HG02943 (cell line): ENCODE results near the gene DAB2.

Experiments used
- ATAC-seq: cut with Tn5 transposase; IDR thresholded peaks from one replicate; pipeline ENCODE4 v1.9.1; 2021; ENCODE audit warnings: mild to moderate bottlenecking, low read depth, moderate library complexity; ENCODE audit not compliant: unreplicated experiment

Gene DAB2

DNA sequence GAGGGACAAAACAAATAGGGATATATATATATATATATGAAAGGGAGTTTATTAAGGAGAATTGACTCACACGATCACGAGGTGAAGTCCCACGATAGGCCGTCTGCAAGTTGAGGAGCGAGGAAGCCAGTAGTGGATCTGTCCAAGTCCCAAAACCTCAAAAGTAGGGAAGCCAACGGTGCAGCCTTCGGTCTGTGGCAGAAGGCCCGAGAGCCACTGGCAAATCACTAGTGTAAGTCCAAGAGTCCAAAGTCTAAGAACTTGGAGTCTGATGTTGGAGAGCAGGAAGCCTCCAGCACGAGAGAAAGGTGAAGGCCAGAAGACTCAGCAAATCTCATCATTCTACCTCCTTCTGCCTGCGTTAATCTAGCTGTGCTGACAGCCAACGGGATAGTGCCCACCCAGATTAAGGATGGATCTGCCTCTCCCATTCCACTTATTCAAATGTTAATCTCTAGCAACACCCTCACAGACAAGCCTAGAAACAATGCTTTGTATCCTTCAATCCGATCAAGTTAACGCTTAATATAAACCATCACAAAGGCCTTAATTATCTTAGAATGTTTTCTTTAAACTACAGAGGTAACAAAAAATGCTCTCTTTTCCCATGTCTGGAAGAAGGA, 23.8 kb upstream of the DAB2 start:
- no peak for ATAC-seq

DNA sequence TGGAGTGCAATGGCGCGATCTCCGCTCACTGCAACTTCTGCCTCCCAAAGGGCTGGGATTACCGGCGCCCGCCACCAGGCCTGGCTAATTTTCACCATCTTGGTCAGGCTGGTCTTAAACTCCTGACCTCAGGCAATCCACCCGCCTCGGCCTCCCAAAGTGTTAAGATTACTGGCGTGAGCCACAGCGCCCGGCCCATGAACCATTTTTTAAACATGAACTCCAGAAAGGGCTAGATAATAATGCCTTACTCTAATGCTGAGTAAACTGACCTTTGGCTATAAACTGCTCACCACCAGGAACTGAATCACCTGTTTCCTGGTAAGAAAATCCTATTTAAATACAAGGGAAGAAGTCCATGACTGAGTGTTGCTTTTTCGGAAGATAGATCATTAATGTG, 23.2 kb upstream of the DAB2 start:
- ATAC-seq = no peak

DNA sequence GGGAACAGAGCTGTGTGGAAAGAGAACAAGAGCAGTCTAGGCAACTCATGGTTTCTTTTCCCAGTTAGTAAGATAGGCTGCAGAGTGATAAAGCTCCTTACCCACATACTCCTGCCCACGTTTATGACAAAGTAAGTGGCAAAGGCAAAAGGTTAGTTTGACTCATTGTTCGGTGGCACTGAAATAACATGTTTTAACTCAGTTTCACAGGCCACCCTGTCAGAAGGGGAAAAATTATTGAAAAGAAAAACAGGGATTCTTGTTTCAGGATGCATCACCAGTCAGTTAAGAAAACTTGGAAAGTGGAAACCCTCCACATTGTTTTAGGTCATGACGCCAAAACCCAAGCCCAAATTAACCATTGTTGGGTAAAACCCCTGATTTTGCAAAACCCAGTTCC, 22.3 kb upstream of the DAB2 start:
- ATAC-seq = no peak

DNA sequence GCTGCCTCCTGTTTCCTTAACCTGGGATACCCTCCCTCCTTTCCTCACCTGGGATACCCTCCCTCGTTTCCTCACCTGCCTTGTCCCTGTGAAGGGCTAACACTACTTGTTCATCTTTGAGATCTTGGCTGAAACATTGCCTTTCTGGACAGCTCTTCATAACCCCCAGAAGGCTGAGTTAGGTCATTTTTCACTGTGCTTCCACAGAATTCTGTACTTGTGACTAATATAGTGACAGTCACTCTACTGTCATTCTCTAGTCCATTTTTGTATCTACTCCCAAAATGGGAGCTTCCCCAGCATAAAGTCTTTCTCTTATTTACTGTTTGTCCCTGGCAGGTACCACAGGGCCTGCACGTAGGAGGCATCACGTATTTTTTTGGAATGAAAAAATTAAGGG, 21.5 kb upstream of the DAB2 start:
- no peak for ATAC-seq

DNA sequence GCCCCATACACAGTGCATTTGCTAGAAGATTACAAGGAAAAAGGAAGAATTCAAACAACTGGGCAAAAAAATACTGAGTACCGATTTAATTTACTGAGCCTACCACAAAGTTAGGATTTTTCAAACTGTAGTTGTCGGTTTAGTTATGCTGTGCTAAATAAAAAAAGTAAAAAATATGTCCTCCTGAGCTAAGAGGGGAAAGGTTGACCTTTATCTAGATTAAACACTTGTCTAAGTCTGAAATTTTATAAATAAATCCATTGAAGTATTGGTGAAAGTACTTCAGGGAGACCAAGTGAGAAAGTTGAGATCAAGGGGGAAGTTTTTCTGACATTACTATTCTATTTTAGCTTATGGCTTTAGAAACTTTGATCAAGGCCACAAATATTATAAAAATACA, 19.1 kb upstream of the DAB2 start:
- ATAC-seq = no peak

DNA sequence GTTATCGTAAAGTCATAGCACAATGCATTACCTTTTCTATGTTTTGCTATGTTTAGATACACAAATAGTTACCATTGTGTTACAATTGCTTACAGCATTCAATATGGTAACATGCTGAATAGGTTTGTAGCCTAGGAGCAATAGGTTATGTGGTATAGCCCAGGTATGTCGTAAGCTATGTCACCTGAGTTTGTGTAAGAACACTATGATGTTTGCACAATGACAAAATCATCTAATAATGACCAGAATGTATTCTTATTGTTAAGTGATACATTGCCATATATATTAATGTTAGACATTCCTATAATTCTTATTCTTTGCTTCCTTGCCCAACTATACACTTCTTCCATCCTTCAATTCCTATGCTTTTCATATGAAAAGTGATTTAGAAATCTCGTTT, 18.2 kb upstream of the DAB2 start:
- ATAC-seq = no peak

DNA sequence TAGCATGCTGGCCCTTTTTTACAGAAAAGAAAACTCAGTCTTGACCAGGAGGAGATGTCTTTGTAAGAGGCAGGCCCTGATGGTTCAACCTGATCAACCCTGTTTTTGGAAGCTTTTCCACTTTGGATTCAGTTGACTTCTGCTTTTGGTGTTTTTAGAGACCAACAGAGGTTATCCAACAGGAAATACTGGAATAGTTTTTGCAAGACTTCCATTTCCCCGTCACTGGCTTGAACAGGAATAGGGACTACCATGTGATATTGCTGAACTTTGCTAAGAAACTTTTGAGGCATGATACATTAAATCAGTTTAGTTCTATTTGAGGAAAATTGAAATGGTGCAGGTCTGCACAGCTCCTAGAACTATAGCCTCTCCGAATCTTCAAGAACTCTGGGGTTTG, 17.1 kb upstream of the DAB2 start:
- ATAC-seq = no peak

DNA sequence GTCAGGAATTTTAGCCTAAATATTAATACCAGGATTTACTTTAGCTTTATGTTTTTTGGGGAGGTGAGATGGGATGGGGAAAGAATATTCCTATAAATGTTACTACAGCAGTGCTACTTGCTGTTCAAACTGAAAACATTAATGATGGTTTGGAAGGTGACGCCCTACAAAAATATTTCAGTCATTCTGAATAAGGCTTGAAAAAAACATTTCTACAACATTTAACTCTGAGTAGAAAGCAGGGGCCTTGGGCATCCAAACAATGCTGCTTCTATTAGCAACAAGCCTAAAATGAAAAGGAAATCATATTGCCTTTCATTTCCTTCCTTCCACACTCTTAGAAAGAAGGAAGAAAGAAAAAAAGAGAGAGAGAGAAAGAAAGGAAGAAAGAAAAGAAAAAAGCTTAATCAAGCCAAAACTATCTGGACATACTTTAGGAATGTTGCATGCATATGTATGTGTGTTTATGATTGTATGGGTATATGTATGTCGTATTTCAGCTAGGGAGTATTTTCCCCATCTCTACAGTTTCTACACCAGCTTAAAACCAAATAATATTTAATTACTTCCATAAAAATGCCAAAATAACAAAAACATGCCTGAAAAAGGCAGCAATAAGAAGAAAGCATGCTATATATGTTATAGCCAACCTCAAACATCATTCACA, 16.3 kb upstream of the DAB2 start:
- no peak for ATAC-seq

DNA sequence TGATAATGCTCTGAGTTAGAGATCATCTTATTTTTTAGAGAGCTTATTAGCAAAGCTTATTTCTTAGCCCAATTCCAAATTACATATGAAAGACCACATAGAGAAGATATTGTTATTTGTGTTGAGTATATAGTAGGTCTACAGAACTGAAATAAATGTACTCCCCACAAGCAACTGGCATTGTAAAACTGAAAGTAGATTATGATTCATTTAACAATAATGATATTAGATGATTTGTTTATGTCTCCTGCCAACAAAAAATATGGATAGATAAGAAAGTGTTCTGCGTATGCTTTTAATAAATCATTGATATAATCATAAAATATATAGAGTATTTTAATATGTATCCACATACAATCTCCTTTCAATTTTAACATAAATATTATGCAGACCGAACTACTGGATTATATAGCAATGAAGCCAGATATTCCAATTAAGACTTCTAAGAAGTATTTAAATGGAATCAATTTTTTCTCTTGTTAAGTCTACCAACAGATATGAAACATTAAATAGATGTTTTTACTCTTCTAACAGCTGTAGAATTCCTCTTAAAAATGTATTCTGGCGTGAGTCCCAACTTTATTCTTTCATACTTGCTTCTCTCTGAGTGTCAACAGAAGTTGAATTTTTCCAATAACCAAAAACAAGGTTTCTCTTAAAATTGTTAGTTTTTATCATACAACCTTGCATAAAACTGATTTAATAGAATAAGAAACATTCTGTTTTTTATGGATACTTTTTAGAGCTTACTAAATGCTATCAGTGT, 15.6 kb upstream of the DAB2 start:
- no peak for ATAC-seq

DNA sequence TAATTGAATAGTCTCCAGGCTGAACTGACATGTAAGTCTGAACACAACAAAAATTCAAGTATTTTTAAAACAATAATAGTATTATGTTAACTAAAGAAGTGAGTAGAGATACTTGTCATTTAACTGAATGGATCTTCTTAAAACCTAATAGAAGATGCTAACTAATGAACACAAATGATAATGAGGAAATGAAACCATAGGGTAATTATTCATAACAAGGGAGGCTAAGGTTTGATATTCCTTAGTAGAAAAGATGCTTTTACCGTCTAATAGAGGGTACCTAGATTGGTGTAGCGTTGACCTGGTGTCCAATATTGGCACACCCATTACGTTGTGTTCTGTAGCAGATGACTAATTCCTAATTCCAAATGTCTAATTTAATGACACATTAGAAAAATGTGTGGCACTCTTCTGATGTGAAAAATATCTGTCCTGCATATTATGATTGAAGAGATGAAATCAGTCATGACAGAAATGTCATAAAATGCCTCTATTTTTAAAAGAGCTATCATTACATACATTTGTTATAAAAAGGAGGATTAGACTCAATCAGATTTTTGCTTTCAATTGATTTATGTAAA, 14.9 kb upstream of the DAB2 start:
- no peak for ATAC-seq

DNA sequence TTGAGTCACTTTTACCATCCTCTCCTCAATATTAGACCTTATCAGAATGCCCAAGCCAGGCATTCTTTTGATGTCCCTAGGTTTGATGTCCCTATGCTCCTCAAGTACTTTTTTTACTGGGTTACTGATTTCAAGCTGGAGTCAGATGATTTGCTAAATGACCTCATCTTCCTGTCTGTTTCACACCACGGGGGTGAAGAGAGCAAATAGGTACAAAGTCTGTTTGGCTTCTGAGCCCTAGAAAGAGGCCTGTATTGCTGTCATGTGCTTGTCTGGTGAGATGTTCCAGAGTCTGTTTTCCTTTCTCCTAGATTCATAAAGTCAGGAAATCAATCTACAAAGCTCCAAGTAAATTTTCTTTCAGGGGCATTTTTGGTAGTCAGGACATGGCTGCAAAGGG, 12.7 kb upstream of the DAB2 start:
- no peak for ATAC-seq

DNA sequence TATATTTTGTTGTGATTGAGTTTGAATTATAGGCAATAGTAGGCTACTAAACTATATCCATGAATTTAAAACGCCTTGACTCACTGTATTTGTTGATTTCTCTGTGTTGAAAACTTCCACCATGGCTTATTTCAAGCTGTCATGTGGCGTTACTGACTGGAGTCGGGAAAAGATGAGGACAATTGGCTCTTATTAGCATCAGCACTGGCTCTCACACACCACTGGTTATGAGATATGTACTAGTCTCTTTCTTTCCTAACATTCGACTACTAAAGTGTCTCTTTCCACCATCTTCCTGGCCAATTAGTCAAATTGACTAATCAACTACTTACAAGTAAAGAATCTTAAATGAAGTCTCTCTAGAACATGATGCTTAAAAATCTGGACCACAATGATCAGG, 9.1 kb upstream of the DAB2 start:
- no peak for ATAC-seq

DNA sequence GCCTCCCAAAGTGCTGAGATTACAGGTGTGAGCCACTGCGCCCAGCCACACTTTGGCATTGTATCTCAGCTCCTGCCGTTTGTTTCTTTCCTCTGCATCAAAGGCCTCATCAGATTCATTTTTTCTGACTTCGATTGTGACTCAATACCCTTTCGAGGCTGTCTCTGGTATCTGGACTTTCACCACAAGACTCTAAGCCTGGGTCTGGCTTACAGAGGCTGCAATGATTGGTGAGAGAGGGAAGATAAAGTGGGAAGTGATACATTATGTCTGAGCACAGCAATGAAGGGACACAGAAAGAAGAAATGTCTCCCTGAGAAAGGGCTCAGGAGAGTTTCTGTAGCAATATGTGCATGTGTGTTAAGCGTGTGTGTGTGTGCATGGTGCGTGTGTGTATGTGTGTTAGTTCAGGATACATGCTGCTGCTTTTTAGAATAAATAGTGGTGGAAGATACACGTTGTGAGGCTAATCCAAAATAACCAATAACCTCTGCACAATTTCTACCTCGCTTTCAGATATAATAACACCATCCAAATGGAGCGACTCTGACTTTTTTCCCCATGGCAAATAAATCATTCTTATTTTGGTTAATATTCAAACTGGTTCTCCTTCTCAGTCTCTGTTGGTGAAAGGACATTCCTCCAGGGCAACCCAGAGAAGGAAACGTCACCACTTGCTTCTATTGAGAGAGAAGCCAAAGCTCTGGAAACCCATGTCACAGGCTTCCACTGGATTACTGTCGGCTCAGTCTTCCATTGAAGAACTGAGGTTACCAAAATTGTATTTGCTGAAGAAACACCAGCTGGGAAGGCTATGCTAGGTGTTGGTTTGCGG, 8.1 kb upstream of the DAB2 start:
- no peak for ATAC-seq

DNA sequence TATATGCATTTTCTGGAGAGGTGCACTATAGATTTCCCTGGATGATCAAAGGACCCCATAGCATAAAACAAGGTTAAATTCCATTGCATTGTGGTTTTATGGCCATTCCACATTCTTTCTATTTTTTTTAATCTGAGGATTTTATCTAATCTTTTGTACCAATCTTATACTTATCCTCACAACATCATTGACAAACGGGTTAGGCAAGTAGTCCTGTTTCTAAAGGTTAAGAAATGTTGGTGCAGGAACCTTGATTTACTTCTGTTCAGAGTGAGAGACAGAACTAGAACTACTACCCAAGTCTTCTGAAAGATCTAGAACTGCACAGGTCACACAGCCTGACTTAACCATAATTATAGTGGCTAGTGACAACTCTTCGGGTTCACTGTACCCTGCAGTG, 5.7 kb upstream of the DAB2 start:
- no peak for ATAC-seq

DNA sequence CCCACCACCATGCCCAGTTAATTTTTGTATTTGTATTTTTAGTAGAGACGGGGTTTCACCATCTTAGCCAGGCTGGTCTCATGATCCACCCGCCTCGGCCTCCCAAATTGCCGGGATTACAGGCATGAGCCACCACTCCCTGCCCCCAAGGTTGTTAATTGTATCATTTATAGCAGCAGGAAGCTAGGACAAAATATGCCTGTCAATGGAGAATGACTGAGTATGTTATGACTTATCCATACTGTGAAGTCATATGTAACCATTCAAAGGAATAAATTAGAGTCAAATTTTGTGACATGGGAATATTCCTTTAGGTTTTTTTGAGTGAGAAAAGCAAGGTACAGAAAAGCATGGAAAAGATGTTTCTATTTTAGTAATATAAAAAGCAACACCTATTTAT, 3.9 kb upstream of the DAB2 start:
- ATAC-seq = no peak

DNA sequence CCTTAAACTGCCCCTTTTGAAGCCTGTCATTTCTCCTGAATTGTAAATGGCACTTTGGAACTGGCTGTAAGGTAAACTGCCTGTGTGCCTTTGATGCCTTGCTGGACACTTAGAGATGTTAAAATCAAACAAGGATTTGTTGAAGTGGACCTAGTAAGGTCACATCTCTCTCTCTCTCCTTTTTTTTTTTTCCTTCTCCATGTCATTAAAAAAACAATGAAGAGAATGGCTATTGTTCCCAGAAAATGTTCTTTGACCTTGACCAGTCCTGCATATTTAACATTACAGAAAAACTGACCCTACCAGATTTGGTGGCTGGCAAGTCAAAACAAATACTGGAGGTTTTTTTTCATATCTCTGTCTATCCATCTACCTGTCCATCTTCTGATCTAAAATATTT, 2.9 kb upstream of the DAB2 start:
- ATAC-seq = no peak

DNA sequence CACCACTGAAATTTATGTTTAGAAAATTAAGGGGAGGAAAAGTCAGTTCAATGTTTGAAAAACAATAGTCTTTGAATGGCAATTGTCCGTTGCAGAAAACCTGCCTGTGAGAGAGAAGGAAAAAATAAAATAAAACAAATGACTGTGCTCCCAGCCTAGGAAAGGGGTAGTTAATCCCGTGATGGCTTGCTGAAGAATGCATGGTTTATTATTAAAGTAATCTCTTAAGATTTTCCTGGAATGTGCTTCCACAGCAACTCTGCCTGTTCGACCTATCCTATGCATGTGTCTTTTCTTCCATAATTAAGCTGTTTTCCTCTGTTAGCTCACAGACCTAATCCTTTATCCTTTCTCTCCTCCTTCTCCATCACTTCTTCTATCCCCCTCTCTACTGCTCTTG, 2.4 kb upstream of the DAB2 start:
- no peak for ATAC-seq

DNA sequence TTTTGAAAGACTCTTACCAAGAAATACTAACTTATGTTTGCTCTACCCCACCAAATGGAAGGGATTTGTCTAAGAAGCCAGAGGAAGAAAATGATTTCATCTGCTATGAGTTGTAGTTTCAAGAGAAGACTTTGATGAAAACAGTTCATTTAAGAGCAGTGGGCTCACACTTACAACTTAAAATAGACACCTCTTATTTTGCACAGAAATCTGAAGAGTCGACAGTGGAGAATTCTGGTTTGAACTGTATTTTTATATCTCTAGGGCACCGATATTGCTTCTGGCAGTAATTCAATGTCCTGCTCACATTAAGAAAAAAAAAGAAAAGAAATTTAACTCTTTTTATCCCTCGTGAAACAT, 1.9 kb upstream of the DAB2 start:
- no peak for ATAC-seq

DNA sequence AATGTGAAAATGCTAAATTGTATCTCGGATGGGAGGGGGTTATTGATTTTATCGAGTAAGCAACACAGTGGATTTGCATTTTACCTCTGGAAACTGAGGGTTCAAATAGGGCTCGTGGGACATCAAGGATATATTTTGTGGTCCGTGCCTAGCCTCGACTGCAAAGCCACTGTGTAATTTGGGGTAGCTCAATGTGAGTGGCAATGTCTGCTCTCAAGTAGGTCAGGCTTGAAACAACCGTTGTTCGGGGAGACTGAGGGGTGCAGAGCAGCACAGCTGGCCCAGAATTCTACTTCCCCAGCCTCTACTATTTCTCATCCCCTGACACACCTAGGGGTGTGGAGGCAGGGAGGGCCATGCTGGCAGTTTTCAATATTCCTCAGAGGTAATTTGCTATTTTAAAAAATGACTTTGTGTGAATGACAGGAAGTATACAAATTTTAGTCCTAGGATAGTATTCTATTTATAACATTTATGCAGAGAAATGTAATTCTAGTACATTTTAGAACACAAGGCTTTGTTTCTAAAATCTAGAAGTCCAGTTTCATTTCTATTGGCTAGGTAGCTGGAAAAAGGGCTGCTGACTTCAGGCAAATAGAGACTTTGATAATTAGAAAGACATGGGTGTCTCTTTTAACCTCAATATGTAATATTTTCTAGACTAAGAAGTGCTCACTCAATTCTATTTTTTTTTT, 1.4 kb upstream of the DAB2 start:
- no peak for ATAC-seq

DNA sequence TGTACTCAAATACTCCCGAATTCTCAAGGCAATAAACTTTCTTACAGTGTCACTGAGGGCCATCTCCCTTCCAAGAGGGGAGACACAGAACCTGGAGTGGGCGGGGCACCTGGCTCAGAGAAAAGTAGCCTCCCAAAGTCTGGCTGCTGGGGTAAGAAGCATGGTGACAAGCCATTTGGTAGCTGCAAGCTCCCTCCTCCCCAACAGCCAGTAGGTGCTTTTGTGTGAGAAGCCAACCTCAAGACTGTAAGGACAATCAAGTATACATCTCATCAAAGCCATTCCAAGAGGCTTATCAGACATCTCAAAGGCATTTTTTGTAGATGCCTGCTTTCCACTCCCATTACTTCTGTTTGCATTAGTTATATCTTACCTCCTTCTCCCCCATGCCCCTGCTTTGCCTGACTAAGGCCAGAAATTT, 1.4 kb downstream of the DAB2 start:
- ATAC-seq = no peak
